OCI-LY7 (cell line): ENCODE data around the gene TNKS1BP1. TPM values are rescaled to one million over a fixed set of nuclear protein-coding genes. Genes with fewer than 3 reads are reported as not detected.

ENCODE experiments used
- BruUV-seq: library from RNA; stranded (reverse); fragments of 400-500 nt; replicated peaks from 2 replicates; lab custom pipeline; 2021; lab: Mats Ljungman, UMichigan
- CTCF ChIA-PET: fragments of 300-600 bp; sonication (Branson Sonifier 250); formaldehyde crosslinking; loops from one replicate; lab custom pipeline; 2022; ENCODE audit warnings: antibody characterized with exemption; ENCODE audit not compliant: unreplicated experiment; lab: Charles Lee
- POLR2A ChIA-PET: fragments of 300-600 bp; sonication (Branson Sonifier 250); formaldehyde crosslinking; loops from one replicate; lab custom pipeline; 2022; ENCODE audit warnings: antibody characterized with exemption; lab: Charles Lee
- DNase-seq: peaks from one replicate; pipeline ENCODE4 v3.0.0-alpha.2; 2015; ENCODE audit warnings: low spot score
- H2AFZ ChIP-seq: fragments of 200-600 bp; sonication (generic), shearing (Covaris generic); 2 replicates; pipeline ENCODE4 v1.6.1; 2014; ENCODE audit warnings: mild to moderate bottlenecking, antibody characterized with exemption, low read length, moderate library complexity
- H3K27ac ChIP-seq: fragments of 200-600 bp; sonication (generic); 2 replicates; pipeline ENCODE4 v1.5.1; 2014; ENCODE audit warnings: mixed run types, low read depth, mild to moderate bottlenecking, moderate library complexity, low read length, inconsistent platforms; ENCODE audit not compliant: poor library complexity, severe bottlenecking
- H3K36me3 ChIP-seq: fragments of 200-600 bp; sonication (generic); 2 replicates; pipeline ENCODE4 v1.6.1; 2014; ENCODE audit warnings: mild to moderate bottlenecking, antibody characterized with exemption, low read length, moderate library complexity, mixed read lengths; ENCODE audit not compliant: insufficient read depth
- H3K4me1 ChIP-seq: fragments of 200-600 bp; sonication (generic); 2 replicates; pipeline ENCODE4 v1.5.1; 2014; ENCODE audit warnings: mild to moderate bottlenecking, low read length; ENCODE audit not compliant: insufficient read depth, poor library complexity, severe bottlenecking
- H3K4me2 ChIP-seq: fragments of 200-600 bp; sonication (generic); 2 replicates; pipeline ENCODE4 v1.6.1; 2014; ENCODE audit warnings: mild to moderate bottlenecking, low read length
- H3K4me3 ChIP-seq: fragments of 200-600 bp; sonication (generic); 2 replicates; pipeline ENCODE4 v1.5.1; 2014; ENCODE audit warnings: mild to moderate bottlenecking, low read depth, low read length; ENCODE audit not compliant: poor library complexity, severe bottlenecking
- H3K79me2 ChIP-seq: fragments of 200-600 bp; sonication (generic); 2 replicates; pipeline ENCODE4 v1.6.1; 2016; ENCODE audit warnings: low read depth, mild to moderate bottlenecking, low read length, moderate library complexity, mixed read lengths; ENCODE audit not compliant: insufficient read depth
- H3K9me2 ChIP-seq: fragments of 200-600 bp; sonication (generic); 2 replicates; pipeline ENCODE4 v1.6.1; 2016; ENCODE audit warnings: mild to moderate bottlenecking, low read length, mixed read lengths; ENCODE audit not compliant: insufficient read depth
- H3K9me3 ChIP-seq: fragments of 200-600 bp; sonication (generic); 2 replicates; pipeline ENCODE4 v1.6.1; 2014; ENCODE audit warnings: mild to moderate bottlenecking, mixed run types, low read length, mixed read lengths
- H4K20me1 ChIP-seq: fragments of 200-600 bp; sonication (generic); 2 replicates; pipeline ENCODE4 v1.6.1; 2014; ENCODE audit warnings: mild to moderate bottlenecking, antibody characterized with exemption, low read length, moderate library complexity, mixed read lengths; ENCODE audit not compliant: insufficient read depth
- CTCF ChIP-seq: fragments of 200-600 bp; sonication (generic); conservative IDR thresholded peaks from 2 replicates; pipeline ENCODE4 v1.5.1; 2014; ENCODE audit warnings: mild to moderate bottlenecking, antibody characterized with exemption, low read length, moderate library complexity, mixed read lengths
- EZH2phosphoT487 ChIP-seq: fragments of 200-600 bp; sonication (generic); IDR thresholded peaks from 2 replicates; pipeline ENCODE4 v1.6.1; 2018; ENCODE audit warnings: low read depth, borderline replicate concordance, mild to moderate bottlenecking, mixed run types, antibody characterized with exemption, low read length, moderate library complexity, mixed read lengths
- intact Hi-C: fragments of 100-400 bp; cut with micrococcal nuclease; formaldehyde crosslinking; loops from one replicate; pipeline ENCODE4 v1.10.0; 2022; ENCODE audit not compliant: unreplicated experiment
- total RNA-seq, 2 experiments: library from RNA; depleted of rRNA in 1 of 2; stranded (reverse); fragments of >200 nt in 1 of 2; shearing (Covaris generic) in 1 of 2; gene quantifications; 2 replicates each; pipeline ENCODE4 v1.2.3, GENCODE V29; 2014 to 2022

Gene TNKS1BP1
- total RNA-seq, 2 experiments from 2014 or later: 5.3 to 16.4 TPM

- no peak for DNase-seq
- Histone ChIP-seq H2AFZ (no peak overlapping the region), H3K4me1 (no peaks in the 10 kb centered on the region), H4K20me1 (no peaks in the 10 kb centered on the region), H3K27ac (no peak overlapping the region), H3K4me3 (no peak overlapping the region), H3K79me2 (no peaks in the 10 kb centered on the region), H3K9me2 (no peaks in the 10 kb centered on the region), H3K9me3 (no peaks in the 10 kb centered on the region), H3K4me2 (no peak overlapping the region), H3K36me3 (peaks cover 9% of the 10 kb centered on the region; the same call in 1 of the 2 replicates)
- intact Hi-C loops: no loop called here
- TF ChIP-seq CTCF: no peak
- no peak for TF ChIP-seq EZH2phosphoT487
- ChIA-PET CTCF (no interaction called here), POLR2A (no interaction called here)
- BruUV-seq: no TSS peak
Observed at GRCh38 chr11:57312511-57313021, 12.2 kb downstream of the TNKS1BP1 start.

- H3K4me3 ChIP-seq: no peak overlapping the region
- intact Hi-C loops: no loop called here
- CTCF ChIA-PET: no interaction called here
Observed at GRCh38 chr11:57311109-57311936, 13.4 kb downstream of the TNKS1BP1 start.

More at GRCh38 chr11:57311109-57311936, 13.4 kb downstream of the TNKS1BP1 start:
- no peaks in the 10 kb centered on the region for H3K79me2 ChIP-seq
- H3K27ac ChIP-seq: no peak overlapping the region
- no peaks in the 10 kb centered on the region for H3K9me3 ChIP-seq
- no peaks in the 10 kb centered on the region for H3K9me2 ChIP-seq
- no peak for DNase-seq
- POLR2A ChIA-PET: no interaction called here
- peaks cover 1% of the 10 kb centered on the region; the same call in 1 of the 2 replicates for H3K36me3 ChIP-seq
- H3K4me2 ChIP-seq: no peak overlapping the region
- TF ChIP-seq CTCF (no peak), EZH2phosphoT487 (no peak)
- no peaks in the 10 kb centered on the region for H4K20me1 ChIP-seq
- H3K4me1 ChIP-seq: no peaks in the 10 kb centered on the region
- BruUV-seq: no TSS peak
- no peak overlapping the region for H2AFZ ChIP-seq
